ENCODE measurements around the gene THEMIS2. TPM values are rescaled to one million over a fixed set of nuclear protein-coding genes. Genes with fewer than 3 reads are reported as not detected.

Gene THEMIS2
- total RNA-seq, 1 experiment from 2014 or later: 10.7 TPM

- DNase-seq (ENCODE audit: low read depth): no peak
Measured at GRCh38 chr1:27885621-27886352, 13.4 kb downstream of the THEMIS2 start.

GRCh38 chr1:27886353-27886679 lies 14.0 kb downstream of the THEMIS2 start:
- no peak for DNase-seq (ENCODE audit: low read depth)

- DNase-seq (ENCODE audit: low read depth): no peak
Measured at GRCh38 chr1:27886744-27887143, 14.4 kb downstream of the THEMIS2 start.

- peak; percentile 42 for DNase-seq (ENCODE audit: low read depth)
Measured at GRCh38 chr1:27887215-27888021, 15.1 kb downstream of the THEMIS2 start.

GRCh38 chr1:27889506-27889905 lies 17.2 kb downstream of the THEMIS2 start:
- no peak for DNase-seq (ENCODE audit: low read depth)

- no peak for DNase-seq (ENCODE audit: low read depth)
Measured at GRCh38 chr1:27891196-27891889, 19.0 kb downstream of the THEMIS2 start.

GRCh38 chr1:27894521-27894920 lies 22.2 kb downstream of the THEMIS2 start:
- DNase-seq (ENCODE audit: low read depth): no peak

GRCh38 chr1:27906759-27907158 lies 34.4 kb downstream of the THEMIS2 start:
- no peak for DNase-seq (ENCODE audit: low read depth)

GRCh38 chr1:27912429-27912828 lies 40.1 kb downstream of the THEMIS2 start:
- DNase-seq (ENCODE audit: low read depth): no peak

GRCh38 chr1:27915082-27915575 lies 42.8 kb downstream of the THEMIS2 start:
- no peak for DNase-seq (ENCODE audit: low read depth)

- DNase-seq (ENCODE audit: low read depth): no peak
Measured at GRCh38 chr1:27922272-27922671, 49.9 kb downstream of the THEMIS2 start.

- DNase-seq (ENCODE audit: low read depth): no peak
Measured at GRCh38 chr1:27928216-27928954, 56.0 kb downstream of the THEMIS2 start.

- no peak for DNase-seq (ENCODE audit: low read depth)
Measured at GRCh38 chr1:27931184-27931583, 58.8 kb downstream of the THEMIS2 start.

- DNase-seq (ENCODE audit: low read depth): no peak
Measured at GRCh38 chr1:27931759-27932158, 59.4 kb downstream of the THEMIS2 start.

- DNase-seq (ENCODE audit: low read depth): no peak
Measured at GRCh38 chr1:27934818-27935549, 62.6 kb downstream of the THEMIS2 start, which contains the start of gene SMPDL3B. Gene SMPDL3B, plus strand, starts transcription at chr1:27935000. Its CDS starts 184 bp downstream, at chr1:27935184.

GRCh38 chr1:27935721-27936120 lies 63.4 kb downstream of the THEMIS2 start:
- no peak for DNase-seq (ENCODE audit: low read depth)

Other genes with a start within 250 kb of the THEMIS2 start
- not detected in 2 replicates for gene FGR, start 237.4 kb upstream of the THEMIS2 start, total RNA-seq (2014; rRNA removed; shearing (Covaris generic))
- gene IFI6, start 200.4 kb upstream of the THEMIS2 start, total RNA-seq (2014; rRNA removed; shearing (Covaris generic)): 75.3 and 169 TPM in 2 replicates
- gene FAM76A, start 146.6 kb upstream of the THEMIS2 start, total RNA-seq (2014; rRNA removed; shearing (Covaris generic)): 12.1 and 16.7 TPM in 2 replicates
- gene STX12, start 99.3 kb upstream of the THEMIS2 start, total RNA-seq (2014; rRNA removed; shearing (Covaris generic)): 37.7 and 50.8 TPM in 2 replicates
- gene PPP1R8, start 41.8 kb upstream of the THEMIS2 start, total RNA-seq (2014; rRNA removed; shearing (Covaris generic)): 44.9 and 48.2 TPM in 2 replicates
- 92.0 and 122 TPM in 2 replicates for gene RPA2, start 42.0 kb downstream of the THEMIS2 start, total RNA-seq (2014; rRNA removed; shearing (Covaris generic))
- gene SMPDL3B, start 62.5 kb downstream of the THEMIS2 start, total RNA-seq (2014; rRNA removed; shearing (Covaris generic)): not detected in 2 replicates
- gene XKR8, start 87.4 kb downstream of the THEMIS2 start, total RNA-seq (2014; rRNA removed; shearing (Covaris generic)): 0.68 and 0.72 TPM in 2 replicates
- 18.7 and 20.1 TPM in 2 replicates for gene EYA3, start 216.1 kb downstream of the THEMIS2 start, total RNA-seq (2014; rRNA removed; shearing (Covaris generic))